GM19328 (cell line): Measurements from ENCODE around the gene RNF111.

Experiments used
- ATAC-seq: cut with Tn5 transposase; IDR thresholded peaks from one replicate; pipeline ENCODE4 v1.9.1; 2021; ENCODE audit warnings: mild to moderate bottlenecking, moderate library complexity; ENCODE audit not compliant: unreplicated experiment

RNF111 gene

DNA sequence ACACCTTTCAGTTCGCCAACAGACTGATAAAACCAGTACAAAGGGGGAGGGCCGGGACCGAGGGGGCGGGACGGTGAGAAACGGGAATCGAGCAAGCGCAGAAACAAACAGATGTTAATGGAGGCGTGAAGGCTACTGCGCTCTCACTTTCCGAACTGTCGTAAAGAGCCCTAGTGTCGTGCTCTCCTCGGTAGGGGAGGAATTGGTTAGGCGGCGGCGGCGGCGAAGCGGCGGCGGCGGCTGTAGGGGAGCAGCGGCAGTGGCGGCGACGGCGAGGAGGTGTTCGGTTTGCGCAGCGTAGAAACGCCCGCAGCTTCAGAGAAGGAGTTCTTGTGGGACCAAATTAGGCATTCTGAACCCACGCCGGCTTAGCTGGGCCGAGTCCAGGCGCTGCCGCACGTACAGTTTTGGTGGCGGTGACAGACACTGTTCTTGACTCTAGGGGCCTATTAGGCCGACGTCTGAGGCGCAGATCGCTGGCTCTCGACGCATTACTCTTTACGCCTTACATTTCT lies at the start of gene RNF111:
TSS of gene RNF111 (plus strand) at position 173 of the 515 bp plus-strand sequence. CDS start 43,160 bp downstream, outside the sequence.
- ATAC-seq: peak; percentile 65

DNA sequence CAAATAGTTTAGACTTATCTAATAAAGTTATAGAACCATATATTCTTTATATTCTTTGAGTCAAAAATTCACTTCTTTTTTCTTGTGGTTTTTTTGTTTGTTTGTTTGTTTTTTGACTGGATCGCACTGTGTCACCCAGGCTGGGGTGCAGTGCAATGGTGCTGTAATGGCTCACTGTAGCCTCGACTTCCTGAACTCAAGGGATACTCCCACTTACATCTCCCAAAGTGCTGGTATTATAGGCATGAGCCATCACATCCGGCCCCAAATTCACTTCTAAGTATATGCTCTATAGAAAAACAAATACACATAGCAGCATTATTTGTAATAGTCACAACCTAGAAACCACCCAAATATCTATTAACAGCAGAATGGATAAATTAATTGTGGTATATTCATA lies 40.3 kb upstream of the RNF111 start:
- ATAC-seq: no peak

DNA sequence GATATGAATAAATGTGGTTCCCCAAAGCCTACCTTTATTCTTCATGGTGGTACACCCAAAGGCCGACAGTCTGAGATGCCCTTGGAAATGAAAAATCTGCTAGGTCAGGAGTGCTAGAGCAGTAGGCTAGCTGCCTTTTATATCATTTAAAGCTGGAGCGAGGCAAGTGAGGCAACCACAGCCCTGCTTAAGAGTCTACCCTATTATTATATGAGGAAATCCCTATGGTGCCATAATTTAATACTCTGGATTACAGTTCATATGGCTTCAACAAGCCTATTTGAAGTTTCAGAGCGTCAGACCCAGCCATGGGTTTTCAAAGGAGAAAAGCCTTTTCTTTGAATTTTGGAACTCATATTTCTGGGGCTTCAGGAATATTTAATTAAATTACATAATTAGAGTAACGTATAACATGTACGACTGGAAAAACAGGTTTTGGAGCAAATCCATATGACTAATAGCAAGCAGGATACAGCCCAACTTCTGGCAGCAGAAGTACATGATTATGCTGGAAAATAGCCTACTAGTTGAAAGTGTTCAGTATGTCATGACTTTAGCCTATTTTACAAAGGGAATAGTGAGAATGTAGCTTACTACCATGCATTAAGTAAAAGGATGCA lies 36.0 kb upstream of the RNF111 start:
- ATAC-seq: no peak

DNA sequence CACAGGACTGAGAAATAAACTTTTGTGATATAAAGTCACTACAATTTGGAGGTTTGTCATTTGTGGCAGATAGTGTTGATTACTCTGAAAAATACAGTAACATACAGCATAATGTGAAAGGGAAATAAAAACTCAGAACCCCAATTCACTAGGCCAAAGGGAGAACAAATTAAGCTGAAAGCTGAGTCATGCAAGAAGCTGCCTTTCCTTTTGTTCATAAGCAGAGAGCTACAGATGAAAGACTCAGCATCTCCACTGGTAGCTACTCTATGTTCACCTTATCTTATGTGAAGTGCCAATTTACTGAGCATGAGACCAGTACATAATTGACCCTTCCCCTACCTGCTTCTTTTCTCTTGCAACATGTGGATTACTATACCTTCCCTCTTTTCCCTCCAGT lies 34.7 kb upstream of the RNF111 start:
- no peak for ATAC-seq

DNA sequence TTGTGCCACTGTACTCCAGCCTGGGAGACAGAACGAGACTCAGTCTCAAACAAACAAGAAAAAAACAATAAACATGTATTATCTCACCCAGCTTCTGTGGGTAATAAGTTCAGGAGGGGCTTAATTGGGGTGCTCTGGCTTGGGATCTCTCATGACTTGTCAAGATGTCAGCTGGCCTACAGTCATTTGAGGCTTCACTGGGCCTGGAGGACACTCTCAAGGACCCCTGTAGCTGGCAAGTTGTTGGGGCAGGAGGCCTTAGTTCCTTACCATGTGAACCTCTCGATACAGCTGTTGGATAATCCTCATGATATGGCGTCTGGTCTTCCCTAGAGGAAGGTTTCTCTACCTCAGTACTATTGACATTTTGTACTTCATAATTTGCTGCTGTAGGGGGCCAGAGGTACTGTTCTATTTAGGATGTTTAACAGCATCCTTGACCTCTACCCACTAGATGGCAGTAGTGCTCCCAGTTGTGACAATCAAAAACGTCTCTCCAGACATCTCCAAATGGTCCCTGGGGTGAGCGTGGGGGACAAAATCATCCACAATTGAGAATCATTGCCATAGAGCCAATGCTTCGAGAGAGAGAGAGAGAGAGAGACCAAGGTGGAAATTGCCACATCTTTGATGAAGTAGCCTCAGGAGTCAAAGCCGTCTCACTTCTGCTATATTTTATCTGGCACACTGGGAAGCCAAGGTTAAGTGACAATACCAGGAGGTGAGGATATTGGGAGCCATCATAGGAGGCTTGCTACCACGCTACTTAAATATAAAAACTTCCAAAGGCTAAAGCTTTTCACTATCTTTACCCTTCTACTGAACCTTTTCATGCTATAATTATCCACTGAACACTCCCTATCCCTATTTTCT lies 30.1 kb upstream of the RNF111 start:
- no peak for ATAC-seq

DNA sequence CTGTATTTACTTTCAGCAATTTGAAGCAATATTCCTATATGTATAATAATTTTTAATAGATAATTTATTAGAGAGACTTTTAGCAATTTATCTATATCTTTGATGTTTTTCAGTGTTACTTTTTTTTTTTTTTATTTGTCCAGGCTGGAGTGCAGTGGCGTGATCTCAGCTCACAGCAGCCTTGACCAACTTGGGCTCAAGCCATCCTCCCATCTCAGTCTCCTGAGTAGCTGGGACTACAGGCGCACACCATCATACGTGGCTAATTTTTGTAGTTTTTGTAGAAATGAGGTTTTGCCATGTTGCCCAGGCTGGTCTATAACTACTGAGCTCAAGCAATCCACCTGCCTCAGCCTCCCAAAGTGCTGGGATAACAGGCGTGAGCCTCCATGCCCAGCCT lies 28.7 kb upstream of the RNF111 start:
- ATAC-seq: no peak

DNA sequence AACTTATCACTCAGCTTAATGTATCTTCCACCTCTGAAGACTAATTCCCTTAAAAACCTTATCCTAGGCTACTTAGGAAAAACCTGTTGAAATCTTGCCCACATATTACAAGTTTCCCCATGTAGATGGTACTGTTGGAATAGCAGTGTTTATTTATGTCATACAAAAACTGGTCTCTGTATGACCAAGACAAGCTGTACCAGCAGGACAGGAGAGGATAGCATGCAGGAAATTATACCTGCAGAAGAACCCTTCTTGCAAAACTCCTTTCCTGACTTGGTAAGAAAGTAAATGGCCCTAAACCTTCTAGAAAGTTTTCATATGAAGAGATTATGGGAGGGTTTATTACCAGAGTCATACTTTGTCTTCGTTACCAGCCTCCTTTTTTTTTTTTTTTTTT lies 25.3 kb upstream of the RNF111 start:
- ATAC-seq: no peak

DNA sequence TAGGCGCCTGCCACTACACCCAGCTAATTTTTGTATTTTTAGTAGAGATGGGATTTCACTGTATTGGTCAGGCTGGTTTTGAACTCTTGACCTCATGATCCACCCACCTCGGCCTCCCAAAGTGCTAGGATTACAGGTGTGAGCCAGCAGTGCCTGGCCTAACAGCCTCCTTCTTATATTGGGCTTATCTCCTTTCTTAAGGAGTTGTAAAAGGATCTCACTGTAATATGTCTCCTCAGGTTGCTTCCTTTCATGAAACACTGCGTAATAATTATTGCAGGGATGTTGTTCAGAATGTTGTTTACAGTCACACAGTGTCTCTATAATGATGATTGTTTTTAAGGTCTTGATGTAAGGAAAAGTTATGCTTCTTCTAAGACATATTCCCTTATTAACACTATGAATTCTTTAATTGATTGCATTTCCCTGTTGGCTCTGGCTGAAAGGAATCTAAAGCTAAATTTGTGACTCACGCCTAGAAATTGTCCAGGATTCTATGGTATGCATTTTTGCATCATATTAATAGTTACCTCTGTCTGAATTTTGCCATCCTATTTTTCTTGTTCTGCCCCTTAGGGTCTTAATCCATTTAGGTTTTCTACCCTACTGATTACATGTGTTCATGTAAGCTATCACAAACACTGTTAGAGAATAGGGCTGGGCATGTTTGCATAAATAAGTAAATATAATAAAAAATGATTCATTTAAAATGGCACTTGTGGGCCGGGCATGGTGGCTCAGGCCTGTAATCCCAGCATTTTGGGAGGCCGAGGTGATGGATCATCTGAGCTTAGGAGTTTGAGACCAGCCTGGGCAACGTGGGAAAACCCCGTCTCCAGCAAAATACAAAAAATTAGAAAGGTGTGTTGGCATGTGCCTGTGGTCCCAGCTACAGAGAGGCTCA lies 24.5 kb upstream of the RNF111 start:
- ATAC-seq: no peak

DNA sequence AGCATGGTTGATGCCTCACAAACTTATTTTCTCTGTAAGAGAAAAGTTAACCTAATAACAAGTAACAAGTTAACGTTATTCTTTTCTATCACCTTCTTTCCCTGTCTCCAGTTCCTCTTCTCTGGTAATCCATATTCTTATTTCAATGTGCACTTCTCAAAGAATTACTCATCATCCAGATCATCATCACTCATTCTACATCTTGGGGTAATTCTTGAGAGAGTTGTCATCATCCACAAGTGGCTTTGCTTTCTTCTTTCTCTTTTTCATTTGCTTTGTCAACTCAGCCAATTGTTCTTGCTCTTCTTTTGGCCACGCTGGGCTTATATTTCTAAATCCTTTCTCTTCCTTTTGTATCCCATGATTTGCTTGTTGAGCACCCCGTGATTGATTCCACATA lies 20.8 kb upstream of the RNF111 start:
- no peak for ATAC-seq

DNA sequence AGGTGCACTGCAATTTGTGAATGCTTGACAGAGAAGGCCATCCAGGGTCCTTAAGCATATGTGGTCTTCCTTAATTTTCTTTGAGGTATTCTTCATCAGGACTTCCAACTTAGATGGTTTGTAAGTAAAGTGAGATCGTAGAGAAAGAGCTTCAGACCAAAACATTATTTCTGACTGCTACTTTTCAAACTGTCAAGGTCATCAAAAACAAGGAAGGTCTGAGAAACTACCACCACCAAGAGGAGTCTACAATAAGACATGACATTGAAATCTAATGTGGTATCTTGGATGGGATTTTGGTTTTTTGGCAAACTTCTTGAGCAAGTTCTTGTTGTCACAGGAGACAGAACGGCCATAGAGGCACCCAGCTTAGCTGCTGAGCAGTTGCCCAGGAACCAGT lies 20.0 kb upstream of the RNF111 start:
- ATAC-seq: no peak

DNA sequence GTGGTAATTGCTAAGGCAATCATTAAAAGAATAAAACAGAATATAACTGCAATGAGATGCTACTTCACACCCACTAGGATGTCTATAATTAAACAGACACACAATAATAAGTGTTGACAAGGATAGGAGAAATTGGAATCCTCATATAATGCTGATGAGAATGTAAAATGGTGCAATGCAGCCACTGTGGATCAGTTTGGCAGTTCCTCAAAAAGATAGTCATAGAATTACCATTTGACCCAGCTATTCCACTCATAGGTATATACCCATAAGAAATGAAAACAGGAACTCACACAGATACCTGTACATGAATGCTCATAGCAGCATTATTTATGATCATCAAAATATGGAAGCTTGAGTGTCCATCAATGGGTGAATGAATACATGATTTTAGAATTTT lies 9.6 kb upstream of the RNF111 start:
- no peak for ATAC-seq

DNA sequence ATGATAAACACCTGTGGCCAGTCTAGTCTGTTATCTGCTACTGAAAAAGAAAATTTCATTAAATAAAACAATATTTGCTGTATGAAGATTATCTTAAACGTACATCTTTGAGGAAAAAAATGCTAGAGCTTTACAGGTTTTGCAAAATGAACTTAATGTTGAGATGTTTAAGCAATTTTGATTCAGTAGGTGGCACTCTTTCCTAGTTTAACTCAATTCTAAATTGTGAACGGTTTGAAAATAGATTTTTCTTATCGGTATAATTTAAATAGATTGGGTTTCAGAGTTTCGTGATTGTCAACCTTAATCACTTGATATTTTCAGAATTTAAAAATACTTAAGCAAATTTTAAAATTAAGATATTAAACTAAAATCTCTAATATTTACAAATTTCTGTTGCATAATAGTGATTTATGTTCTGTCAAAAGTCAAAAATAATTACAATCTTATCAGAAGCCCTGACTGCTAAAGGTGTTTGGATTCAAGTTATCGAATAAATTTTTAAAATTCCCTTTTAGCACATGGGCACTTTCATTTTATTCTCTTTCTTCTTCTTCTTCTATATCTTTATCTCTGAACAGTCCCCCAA lies 7.0 kb upstream of the RNF111 start:
- ATAC-seq: no peak

DNA sequence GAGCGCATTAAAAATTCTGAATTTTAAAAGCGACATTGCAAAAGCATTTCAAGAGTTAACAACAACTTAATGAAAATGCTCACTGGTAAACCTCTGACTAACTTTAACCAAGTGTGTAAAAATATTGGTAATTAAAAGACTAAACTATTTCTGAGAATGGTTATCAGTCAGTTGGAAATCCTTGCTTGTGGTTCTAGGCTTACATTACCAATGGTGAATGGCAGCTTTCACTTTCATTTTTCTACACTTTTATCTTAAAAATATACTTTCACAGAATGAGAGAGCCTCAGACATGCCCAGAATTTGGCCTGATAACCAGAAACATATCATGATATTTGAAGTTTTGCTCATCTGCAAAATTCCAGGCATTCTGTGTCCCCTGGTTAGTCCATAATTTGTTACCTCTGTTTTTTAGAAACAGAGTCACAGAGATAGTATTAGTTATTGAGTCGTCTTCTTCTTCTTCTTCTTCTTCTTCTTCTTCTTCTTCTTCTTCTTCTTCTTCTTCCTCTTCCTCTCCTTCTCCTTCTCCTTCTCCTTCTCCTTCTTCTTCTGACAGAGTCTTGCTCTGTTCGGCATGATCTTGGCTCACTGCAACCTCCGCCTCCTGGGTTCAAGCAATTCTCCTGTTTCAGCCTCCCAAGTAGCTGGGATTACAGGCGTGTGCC lies 5.5 kb upstream of the RNF111 start:
- ATAC-seq: no peak

DNA sequence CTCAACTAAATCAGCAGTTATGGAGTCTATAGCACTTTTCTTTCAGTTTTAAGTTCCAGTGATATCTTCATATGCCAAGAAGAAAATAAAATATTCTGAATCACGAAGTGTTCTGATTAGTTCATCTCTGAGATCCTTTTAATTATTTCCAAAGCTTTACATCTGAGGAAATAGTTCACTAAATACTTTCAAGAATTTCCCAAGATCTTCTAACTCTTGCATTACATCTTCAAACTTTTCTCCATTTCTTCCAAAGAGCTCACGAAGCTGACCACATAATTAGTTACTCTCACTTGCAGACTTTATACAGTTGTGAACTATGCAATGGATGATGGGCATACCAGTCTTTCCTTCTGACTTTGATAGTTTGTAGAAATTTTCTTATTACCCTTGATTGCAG lies 4.2 kb upstream of the RNF111 start:
- no peak for ATAC-seq

DNA sequence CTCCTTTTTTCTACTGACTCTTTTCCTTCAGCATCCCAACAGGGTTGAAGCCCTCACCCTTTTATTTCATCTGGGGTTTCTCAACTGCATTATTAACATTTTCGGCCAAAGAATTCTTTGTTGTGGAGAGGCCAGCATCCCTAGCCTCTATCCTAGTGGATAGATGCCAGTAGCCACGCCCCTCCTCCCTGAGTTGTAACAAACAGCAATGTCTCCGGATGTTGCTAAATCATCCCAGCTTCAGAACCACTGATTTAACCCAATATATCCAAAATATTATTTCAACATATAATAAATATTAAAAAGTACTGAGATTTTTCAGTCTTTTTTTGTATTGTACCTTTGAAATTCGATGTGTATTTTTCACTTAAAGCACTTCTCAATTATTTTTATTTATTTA lies 2.0 kb upstream of the RNF111 start:
- ATAC-seq: no peak

DNA sequence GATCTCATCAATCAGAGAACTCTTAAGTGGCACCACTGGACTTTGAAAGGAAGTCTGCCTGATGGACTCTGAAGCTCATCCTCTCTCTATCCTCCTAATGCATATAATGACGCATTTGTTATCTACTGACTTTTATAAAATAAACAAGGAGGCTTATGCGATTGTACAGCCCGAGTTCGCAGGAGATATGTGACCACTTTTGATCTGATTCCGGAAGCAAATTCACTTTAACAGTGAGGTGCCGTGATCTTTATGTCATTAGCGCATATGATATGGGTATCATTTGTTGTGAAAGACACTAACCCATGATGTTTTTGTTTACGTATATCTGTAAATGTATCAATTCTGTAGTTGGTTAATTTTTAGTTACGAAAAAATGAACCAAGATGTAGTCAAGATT lies 427 bp upstream of the RNF111 start:
- no peak for ATAC-seq

DNA sequence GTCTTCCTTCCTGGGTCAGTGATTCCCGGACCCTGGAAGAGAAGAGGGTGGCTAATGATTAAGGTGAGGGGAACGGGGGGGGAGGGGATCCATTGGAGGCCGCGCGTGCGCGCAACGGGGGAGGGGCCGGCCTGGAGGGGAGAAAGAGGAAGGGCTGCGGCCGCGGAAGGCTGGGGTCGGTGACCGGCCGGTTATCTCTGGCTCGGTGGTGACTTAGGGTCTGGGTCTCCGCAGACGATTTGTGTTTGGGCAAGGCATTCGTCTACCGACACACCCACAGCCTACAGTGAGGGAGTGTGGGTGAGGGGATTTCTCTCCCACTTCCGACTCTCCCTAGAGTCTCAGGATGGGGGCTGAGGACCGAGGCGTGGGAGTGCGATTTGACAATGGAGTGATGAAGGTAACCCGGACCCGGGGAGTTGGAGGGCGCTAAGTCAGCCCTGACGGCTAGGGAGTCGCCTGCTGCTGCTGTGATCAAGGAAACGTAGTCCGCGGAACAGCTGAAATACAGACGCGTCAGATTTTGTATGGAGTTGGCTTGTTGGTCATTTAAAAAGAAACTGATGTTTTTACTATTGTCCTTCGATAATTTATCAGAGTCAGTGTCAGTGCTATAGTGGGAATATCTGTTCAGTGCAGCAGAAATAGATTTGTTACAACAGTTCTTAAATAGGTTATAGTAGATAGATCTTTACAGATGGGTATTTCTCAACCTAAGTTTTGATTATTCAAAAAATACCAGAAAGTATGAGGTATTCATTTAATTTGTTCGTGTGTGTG lies 733 bp downstream of the RNF111 start:
- peak; percentile 39 for ATAC-seq

DNA sequence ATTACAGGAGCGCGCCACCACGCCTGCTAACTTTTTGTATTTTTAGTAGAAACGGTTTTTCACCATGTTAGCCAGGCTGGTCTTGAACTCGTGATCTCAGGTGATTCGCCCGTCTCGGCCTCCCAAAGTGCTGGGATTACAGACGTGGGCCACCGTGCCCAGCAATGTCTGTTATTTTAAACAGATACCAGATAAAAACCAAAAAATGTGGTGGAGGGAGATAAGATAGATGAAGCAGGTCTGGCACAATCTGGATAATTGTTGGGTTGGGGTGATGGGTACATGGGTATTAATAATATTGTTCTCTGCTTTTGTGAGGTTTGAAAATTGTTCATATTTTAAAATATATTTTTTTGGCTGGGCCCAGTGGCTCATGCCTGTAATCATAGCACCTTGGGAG lies 4.7 kb downstream of the RNF111 start:
- ATAC-seq: no peak

DNA sequence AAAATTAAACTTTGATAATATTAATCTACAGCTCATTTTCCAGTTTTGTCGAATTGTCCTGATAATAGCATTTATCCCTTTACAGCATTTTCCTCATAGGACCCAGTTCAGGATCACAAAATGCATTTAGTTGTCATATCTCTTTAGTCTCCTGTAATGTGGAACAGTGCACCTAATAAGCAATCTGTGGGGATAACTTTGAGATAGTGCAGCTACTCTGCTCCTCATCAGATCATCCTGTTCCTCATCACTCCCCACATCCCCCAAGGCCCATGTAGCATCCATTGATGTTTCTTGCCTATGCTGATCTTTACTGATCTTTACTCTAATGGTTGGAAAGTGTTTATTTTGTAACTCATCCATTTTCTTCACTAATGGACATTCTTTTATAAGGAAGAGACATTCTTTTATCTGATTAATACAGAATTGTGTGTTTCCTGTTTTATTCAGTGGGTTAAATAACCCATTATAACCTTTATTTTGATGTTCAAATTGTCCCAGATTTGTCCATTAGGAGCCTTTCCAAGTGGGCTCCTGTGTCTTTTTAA lies 7.5 kb downstream of the RNF111 start:
- ATAC-seq: no peak
